ENCODE data around the gene FAM184A. TPM values are rescaled to one million over a fixed set of nuclear protein-coding genes. Genes with fewer than 3 reads are reported as not detected.

Gene FAM184A
- total RNA-seq, 2 donors from 2014 or later = 0.56 to 0.62 TPM

GRCh38 chr6:119077391-119077642, 1.1 kb downstream of the FAM184A start:
- no peak for TF ChIP-seq CTCF (IDR thresholded peaks at IDR 0.05)
- H3K9ac ChIP-seq (ENCODE audit: low read depth in 2 of 2, low read length in 2 of 2) = no peak overlapping the region
- no peak overlapping the region for H3K27ac ChIP-seq
- H3K36me3 ChIP-seq = no peaks in the 10 kb centered on the region
- no peak for DNase-seq
- no peaks in the 10 kb centered on the region for H3K4me1 ChIP-seq
- H3K9me3 ChIP-seq = no peaks in the 10 kb centered on the region
- intact Hi-C loops (cut with DNase I) = no loop called here
- H3K27me3 ChIP-seq = no peaks in the 10 kb centered on the region
- peak overlapping the region; percentile 44 for H3K4me3 ChIP-seq

- DNase-seq = no peak
- Histone ChIP-seq H3K4me1 (no peaks in the 10 kb centered on the region), H3K27me3 (no peaks in the 10 kb centered on the region), H3K4me3 (no peak overlapping the region), H3K27ac (no peak overlapping the region), H3K9me3 (no peaks in the 10 kb centered on the region), H3K9ac (ENCODE audit: low read depth in 2 of 2, low read length in 2 of 2) (no peak overlapping the region), H3K36me3 (no peaks in the 10 kb centered on the region)
- intact Hi-C loops (cut with DNase I) = no loop called here
- no peak for TF ChIP-seq CTCF (IDR thresholded peaks at IDR 0.05)
Observed at GRCh38 chr6:119076576-119077390, 1.7 kb downstream of the FAM184A start.

- no peak overlapping the region for H3K27ac ChIP-seq
- H3K36me3 ChIP-seq = no peaks in the 10 kb centered on the region
- no peaks in the 10 kb centered on the region for H3K4me1 ChIP-seq
- DNase-seq = no peak
- H3K9ac ChIP-seq (ENCODE audit: low read depth in 2 of 2, low read length in 2 of 2) = no peak overlapping the region
- no peaks in the 10 kb centered on the region for H3K27me3 ChIP-seq
- H3K4me3 ChIP-seq = no peak overlapping the region
- no peaks in the 10 kb centered on the region for H3K9me3 ChIP-seq
- intact Hi-C loops (cut with DNase I) = no loop called here
- TF ChIP-seq CTCF (IDR thresholded peaks at IDR 0.05) = no peak
Observed at GRCh38 chr6:119076173-119076572, 2.3 kb downstream of the FAM184A start.

- intact Hi-C loops (cut with DNase I) = no loop called here
- H3K36me3 ChIP-seq = no peaks in the 10 kb centered on the region
- H3K9ac ChIP-seq (ENCODE audit: low read depth in 2 of 2, low read length in 2 of 2) = no peak overlapping the region
- no peak for DNase-seq
- no peak overlapping the region for H3K4me3 ChIP-seq
- H3K27me3 ChIP-seq = no peaks in the 10 kb centered on the region
- H3K4me1 ChIP-seq = no peaks in the 10 kb centered on the region
- TF ChIP-seq CTCF (IDR thresholded peaks at IDR 0.05) = no peak
- H3K9me3 ChIP-seq = no peaks in the 10 kb centered on the region
- H3K27ac ChIP-seq = no peak overlapping the region
Observed at GRCh38 chr6:119075200-119075981, 3.1 kb downstream of the FAM184A start.

- no peaks in the 10 kb centered on the region for H3K9me3 ChIP-seq
- no peak overlapping the region for H3K27ac ChIP-seq
- no peaks in the 10 kb centered on the region for H3K27me3 ChIP-seq
- no peak overlapping the region for H3K4me3 ChIP-seq
- intact Hi-C loops (cut with DNase I) = no loop called here
- no peaks in the 10 kb centered on the region for H3K4me1 ChIP-seq
- H3K9ac ChIP-seq (ENCODE audit: low read depth in 2 of 2, low read length in 2 of 2) = no peak overlapping the region
- DNase-seq = no peak
- no peaks in the 10 kb centered on the region for H3K36me3 ChIP-seq
- TF ChIP-seq CTCF (IDR thresholded peaks at IDR 0.05) = no peak
Observed at GRCh38 chr6:119073307-119074051, 5.0 kb downstream of the FAM184A start.
